SH-SY5Y (cell line): ENCODE results near the gene CAMKK1.

Experiments
- GATA2 ChIP-seq: IDR thresholded peaks from 2 replicates; pipeline ENCODE4 v1.6.1; 2011; ENCODE audit warnings: mild to moderate bottlenecking, low read depth, low read length
- GATA3 ChIP-seq: IDR thresholded peaks from 2 replicates; pipeline ENCODE4 v1.6.1; 2011; ENCODE audit warnings: low read depth, mild to moderate bottlenecking, low read length, moderate library complexity

CAMKK1 gene

GRCh38 chr17:3893003-3893719 lies at the start of gene CAMKK1:
Gene CAMKK1 (minus strand): TSS chr17:3893053. CDS start chr17:3885687, 7,366 bp downstream.
- TF ChIP-seq GATA2 = no peak
- no peak for TF ChIP-seq GATA3

- TF ChIP-seq GATA2 (no peak), GATA3 (no peak)
These were observed 48.3 kb upstream of the CAMKK1 start for GRCh38 chr17:3940965-3941698.

GRCh38 chr17:3937359-3937758 lies 44.5 kb upstream of the CAMKK1 start:
- TF ChIP-seq GATA2 (no peak), GATA3 (no peak)

- TF ChIP-seq GATA2 (no peak), GATA3 (no peak)
These were observed 43.0 kb upstream of the CAMKK1 start for GRCh38 chr17:3935825-3936355.

- TF ChIP-seq GATA3 (no peak), GATA2 (no peak)
These were observed 42.3 kb upstream of the CAMKK1 start for GRCh38 chr17:3935140-3935542.

- TF ChIP-seq GATA3 (no peak), GATA2 (no peak)
These were observed 36.9 kb upstream of the CAMKK1 start for GRCh38 chr17:3929764-3930163.

GRCh38 chr17:3929181-3929580 lies 36.3 kb upstream of the CAMKK1 start:
- TF ChIP-seq GATA2 = no peak
- no peak for TF ChIP-seq GATA3

- TF ChIP-seq GATA2 = no peak
- no peak for TF ChIP-seq GATA3
These were observed 35.6 kb upstream of the CAMKK1 start for GRCh38 chr17:3928406-3928805.

- no peak for TF ChIP-seq GATA3
These were observed 34.9 kb upstream of the CAMKK1 start for GRCh38 chr17:3927628-3928340.

GRCh38 chr17:3926860-3927627 lies 34.2 kb upstream of the CAMKK1 start:
- TF ChIP-seq GATA2 (no peak), GATA3 (no peak)

- TF ChIP-seq GATA3 (no peak), GATA2 (no peak)
These were observed 33.0 kb upstream of the CAMKK1 start for GRCh38 chr17:3925684-3926485.

- TF ChIP-seq GATA2 (no peak), GATA3 (no peak)
These were observed 31.9 kb upstream of the CAMKK1 start for GRCh38 chr17:3924512-3925350.
